Measurements from ENCODE around the gene TRAIP. TPM values are rescaled to one million over a fixed set of nuclear protein-coding genes. Genes with fewer than 3 reads are reported as not detected.

The TRAIP gene
- polyA plus RNA-seq, 2 of the 4 experiments (the other 2 are of a cell fraction), result 10.2 to 10.7 TPM

GRCh38 chr3:49812916-49813496 lies 43.4 kb downstream of the TRAIP start:
- DNase-seq (ENCODE audit: low read depth in 1 of 2, low spot score in 1 of 2) (no peak), FAIRE-seq (no peak), ATAC-seq (no peak)
- H3K9me3 ChIP-seq, result no peaks in the 10 kb centered on the region
- H3K4me3 ChIP-seq, result no peak overlapping the region
- ChIA-PET CTCF (interaction anchor here (4.1 to 6.1 kb wide), 2 partner anchors 10 to 26 kb away, joined by 19 to 30 read pairs; partner anchors contain the start of gene INKA1), POLR2A (no interaction called here)
- no peak for TF ChIP-seq RNF2 (IDR thresholded peaks at IDR 0.05; ENCODE audit: borderline replicate concordance, low read depth)
- TF ChIP-seq EHMT2 (IDR thresholded peaks at IDR 0.05; ENCODE audit: low read depth), result no peak
- TF ChIP-seq, protein P1, sequence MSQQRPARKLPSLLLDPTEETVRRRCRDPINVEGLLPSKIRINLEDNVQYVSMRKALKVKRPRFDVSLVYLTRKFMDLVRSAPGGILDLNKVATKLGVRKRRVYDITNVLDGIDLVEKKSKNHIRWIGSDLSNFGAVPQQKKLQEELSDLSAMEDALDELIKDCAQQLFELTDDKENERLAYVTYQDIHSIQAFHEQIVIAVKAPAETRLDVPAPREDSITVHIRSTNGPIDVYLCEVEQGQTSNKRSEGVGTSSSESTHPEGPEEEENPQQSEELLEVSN (IDR thresholded peaks at IDR 0.05; ENCODE audit: borderline replicate concordance, low read depth), result no peak
- no peak for TF ChIP-seq POLR2A (IDR thresholded peaks at IDR 0.05; ENCODE audit: low read length)
- TF ChIP-seq CEBPB (IDR thresholded peaks at IDR 0.05), result no peak
- TF ChIP-seq KDM5A (IDR thresholded peaks at IDR 0.05), result no peak
- no peak for TF ChIP-seq PHF8 (IDR thresholded peaks at IDR 0.05; ENCODE audit: borderline replicate concordance, low read depth)
- no peak for TF ChIP-seq HMGXB4 (CRISPR knock-in tag; IDR thresholded peaks at IDR 0.05; ENCODE audit: borderline replicate concordance)
- no peak for TF ChIP-seq KDM1A (IDR thresholded peaks at IDR 0.05; ENCODE audit: low read depth)
- no peak for TF ChIP-seq FOSL2 (IDR thresholded peaks at IDR 0.05)
- no peak for TF ChIP-seq FOSL2 (CRISPR knock-in tag; IDR thresholded peaks at IDR 0.05)
- TF ChIP-seq NPAS2 (CRISPR knock-in tag; IDR thresholded peaks at IDR 0.05; ENCODE audit: borderline replicate concordance), result no peak
- no peak for TF ChIP-seq HEYL (CRISPR knock-in tag; IDR thresholded peaks at IDR 0.05)
- no peak for TF ChIP-seq GATA3 (IDR thresholded peaks at IDR 0.05; ENCODE audit: borderline replicate concordance)
- TF ChIP-seq ZSCAN20 (CRISPR knock-in tag; IDR thresholded peaks at IDR 0.05), result no peak
- TF ChIP-seq NR3C1 (IDR thresholded peaks at IDR 0.05), result no peak
- no peak for TF ChIP-seq ZNF302 (CRISPR knock-in tag; IDR thresholded peaks at IDR 0.05)
- H3K4me1 ChIP-seq, result no peaks in the 10 kb centered on the region
- no peak overlapping the region for H3K4me2 ChIP-seq
- WGBS (ENCODE audit: missing lambda C conversion rate), result 89% methylated on average over 3 of the region's 9 CpGs
- H3K27ac ChIP-seq, result no peak overlapping the region

DNA sequence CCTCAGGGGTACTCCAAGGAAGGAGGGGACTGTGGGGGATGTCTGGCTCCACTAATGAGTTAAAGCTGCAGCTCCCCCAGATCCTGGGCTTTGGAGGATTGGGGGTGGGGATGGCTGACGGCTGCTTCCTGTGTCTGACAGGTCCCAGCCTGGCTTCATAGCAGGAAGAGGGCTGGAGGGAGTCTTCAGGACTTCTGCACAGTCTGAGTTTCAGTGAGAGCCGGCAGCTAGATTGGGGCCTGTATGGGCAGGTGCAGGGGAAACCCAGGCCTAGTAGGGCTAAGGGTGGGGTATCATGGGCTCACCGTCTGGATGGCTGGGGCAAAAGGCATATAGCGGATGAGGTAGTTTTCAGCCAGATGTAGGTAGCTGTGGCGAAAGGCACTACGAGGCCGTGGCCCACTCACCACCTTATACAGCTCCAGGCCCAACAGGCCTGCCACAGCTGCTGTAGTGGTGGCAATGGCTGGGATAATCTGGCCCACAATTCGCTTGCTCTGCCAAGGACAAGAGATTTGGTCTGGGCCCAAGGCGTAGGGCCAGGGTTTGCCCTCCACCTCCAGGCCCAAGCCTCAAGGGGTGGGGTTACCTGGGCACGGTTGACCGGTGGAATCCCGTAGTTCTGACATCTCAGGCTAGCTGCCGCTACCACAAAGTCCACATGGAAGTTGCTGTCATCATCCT lies 48.8 kb downstream of the TRAIP start:
- H3K9me3 ChIP-seq, result no peaks in the 10 kb centered on the region
- CTCF ChIA-PET, result interaction anchor here (1.0 to 6.1 kb wide), 3 partner anchors 9 to 38 kb away, joined by 3 to 30 read pairs (median 3); no protein-coding TSS in a partner anchor
- WGBS (ENCODE audit: missing lambda C conversion rate), result 92% methylated on average over 9 of the region's 13 CpGs
- H3K4me2 ChIP-seq, result no peak overlapping the region
- POLR2A ChIA-PET, result no interaction called here
- no peak overlapping the region for H3K4me3 ChIP-seq
- no peaks in the 10 kb centered on the region for H3K4me1 ChIP-seq
- ATAC-seq, result no peak
- no peak for TF ChIP-seq BHLHE40 (IDR thresholded peaks at IDR 0.05; ENCODE audit: low read depth, low read length)
- no peak for TF ChIP-seq EHF (CRISPR knock-in tag; IDR thresholded peaks at IDR 0.05)
- no peak for TF ChIP-seq SMC3 (IDR thresholded peaks at IDR 0.05)
- TF ChIP-seq FOSB (CRISPR knock-in tag; IDR thresholded peaks at IDR 0.05), result no peak
- TF ChIP-seq ZC3H11A (IDR thresholded peaks at IDR 0.05), result no peak
- no peak for TF ChIP-seq CHD2 (IDR thresholded peaks at IDR 0.05; ENCODE audit: low read length, partially characterized antibody)
- no peak for TF ChIP-seq CBX8 (IDR thresholded peaks at IDR 0.05)
- TF ChIP-seq, protein P2, sequence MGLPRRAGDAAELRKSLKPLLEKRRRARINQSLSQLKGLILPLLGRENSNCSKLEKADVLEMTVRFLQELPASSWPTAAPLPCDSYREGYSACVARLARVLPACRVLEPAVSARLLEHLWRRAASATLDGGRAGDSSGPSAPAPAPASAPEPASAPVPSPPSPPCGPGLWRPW (IDR thresholded peaks at IDR 0.05), result no peak
- TF ChIP-seq SREBF2 (IDR thresholded peaks at IDR 0.05), result no peak
- no peak overlapping the region for H3K27ac ChIP-seq
- DNase-seq (ENCODE audit: low read depth in 1 of 2, low spot score in 1 of 2), result no peak
- no peak for FAIRE-seq
